Dermis blood vessel endothelial cell (primary cell): ENCODE results near the gene TRMU. TPM values are rescaled to one million over a fixed set of nuclear protein-coding genes. Genes with fewer than 3 reads are reported as not detected.

Experiments
- DNase-seq: peaks from one replicate; pipeline ENCODE4 v3.0.0; 2010
- total RNA-seq: library from RNA; depleted of rRNA; stranded (reverse); fragments of >200 nt; gene quantifications from 2 replicates; pipeline ENCODE4 v1.2.3, GENCODE V29; 2014

The TRMU gene
- total RNA-seq, 1 donor from 2014 or later = 35.1 TPM

GRCh38 chr22:46337870-46338269 lies 2.4 kb downstream of the TRMU start:
- no peak for DNase-seq

- DNase-seq = no peak
These were observed 3.1 kb downstream of the TRMU start for GRCh38 chr22:46338636-46339035.

GRCh38 chr22:46339956-46340355 lies 4.4 kb downstream of the TRMU start:
- no peak for DNase-seq

GRCh38 chr22:46340676-46341075 lies 5.2 kb downstream of the TRMU start:
- DNase-seq = no peak

GRCh38 chr22:46346680-46347405 lies 11.3 kb downstream of the TRMU start:
- DNase-seq = no peak

GRCh38 chr22:46347646-46348045 lies 12.1 kb downstream of the TRMU start:
- DNase-seq = no peak

- DNase-seq = no peak
These were observed 12.7 kb downstream of the TRMU start for GRCh38 chr22:46348099-46348695.

GRCh38 chr22:46349238-46349637 lies 13.7 kb downstream of the TRMU start:
- DNase-seq = no peak

- DNase-seq = no peak
These were observed 14.2 kb downstream of the TRMU start for GRCh38 chr22:46349681-46350080.

- no peak for DNase-seq
These were observed 14.6 kb downstream of the TRMU start for GRCh38 chr22:46350121-46350520.

- DNase-seq = no peak
These were observed 15.1 kb downstream of the TRMU start for GRCh38 chr22:46350646-46351045.

GRCh38 chr22:46351131-46351735 lies 15.7 kb downstream of the TRMU start:
- DNase-seq = no peak

- no peak for DNase-seq
These were observed 16.3 kb downstream of the TRMU start for GRCh38 chr22:46351767-46352166.

GRCh38 chr22:46352276-46352675 lies 16.8 kb downstream of the TRMU start:
- no peak for DNase-seq

GRCh38 chr22:46352691-46353386 lies 17.3 kb downstream of the TRMU start:
- peak; percentile 78 for DNase-seq

- DNase-seq = no peak
These were observed 18.1 kb downstream of the TRMU start for GRCh38 chr22:46353483-46354105.

- DNase-seq = no peak
These were observed 18.9 kb downstream of the TRMU start for GRCh38 chr22:46354176-46354992.

GRCh38 chr22:46354993-46355305 lies 19.4 kb downstream of the TRMU start:
- no peak for DNase-seq

- peak; percentile 78 for DNase-seq
These were observed 20.0 kb downstream of the TRMU start for GRCh38 chr22:46355369-46355995.

GRCh38 chr22:46355996-46356471 lies 20.5 kb downstream of the TRMU start:
- DNase-seq = no peak
